Gastrocnemius medialis (tissue), 4 donors: ENCODE data around the gene SESN2.

Experiments used
- POLR2A ChIP-seq, 2 donors: fragments of 450-650 bp; IDR thresholded peaks; one replicate each; pipeline ENCODE4 v1.6.1; 2017; ENCODE audit warnings: antibody characterized with exemption in 2 of 2, mild to moderate bottlenecking in 2 of 2, moderate library complexity in 2 of 2
- TF ChIP-seq, protein P1 (sequence below), 5 experiments: fragments of 450-650 bp in 3 of 5; fragments of 200-600 bp in 2 of 5; sonication (generic) in 2 of 5; IDR thresholded peaks in 4 of 5; conservative IDR thresholded peaks in 1 of 5; 1 replicate in 4 of 5; 2 replicates in 1 of 5; pipeline ENCODE4 v1.5.1; 2016 to 2019; ENCODE audit warnings: antibody characterized with exemption in 5 of 5, mild to moderate bottlenecking in 3 of 5, moderate library complexity in 3 of 5

- TF ChIP-seq, protein P1, sequence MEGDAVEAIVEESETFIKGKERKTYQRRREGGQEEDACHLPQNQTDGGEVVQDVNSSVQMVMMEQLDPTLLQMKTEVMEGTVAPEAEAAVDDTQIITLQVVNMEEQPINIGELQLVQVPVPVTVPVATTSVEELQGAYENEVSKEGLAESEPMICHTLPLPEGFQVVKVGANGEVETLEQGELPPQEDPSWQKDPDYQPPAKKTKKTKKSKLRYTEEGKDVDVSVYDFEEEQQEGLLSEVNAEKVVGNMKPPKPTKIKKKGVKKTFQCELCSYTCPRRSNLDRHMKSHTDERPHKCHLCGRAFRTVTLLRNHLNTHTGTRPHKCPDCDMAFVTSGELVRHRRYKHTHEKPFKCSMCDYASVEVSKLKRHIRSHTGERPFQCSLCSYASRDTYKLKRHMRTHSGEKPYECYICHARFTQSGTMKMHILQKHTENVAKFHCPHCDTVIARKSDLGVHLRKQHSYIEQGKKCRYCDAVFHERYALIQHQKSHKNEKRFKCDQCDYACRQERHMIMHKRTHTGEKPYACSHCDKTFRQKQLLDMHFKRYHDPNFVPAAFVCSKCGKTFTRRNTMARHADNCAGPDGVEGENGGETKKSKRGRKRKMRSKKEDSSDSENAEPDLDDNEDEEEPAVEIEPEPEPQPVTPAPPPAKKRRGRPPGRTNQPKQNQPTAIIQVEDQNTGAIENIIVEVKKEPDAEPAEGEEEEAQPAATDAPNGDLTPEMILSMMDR (IDR thresholded peaks at IDR 0.05 in 4 of 5, conservative IDR thresholded peaks at IDR 0.05 in 1 of 5): no peak
- TF ChIP-seq POLR2A (IDR thresholded peaks at IDR 0.05): no peak
Observed at GRCh38 chr1:28246427-28246832, 12.9 kb upstream of the SESN2 start.
